Gastrocnemius medialis (tissue), 4 donors: ENCODE measurements around the gene TMEM53.

Source experiments
- POLR2A ChIP-seq, 2 donors: fragments of 450-650 bp; IDR thresholded peaks; one replicate each; pipeline ENCODE4 v1.6.1; 2017; ENCODE audit warnings: antibody characterized with exemption in 2 of 2, mild to moderate bottlenecking in 2 of 2, moderate library complexity in 2 of 2
- TF ChIP-seq, protein P1 (sequence below), 5 experiments: fragments of 450-650 bp in 3 of 5; fragments of 200-600 bp in 2 of 5; sonication (generic) in 2 of 5; IDR thresholded peaks in 4 of 5; conservative IDR thresholded peaks in 1 of 5; 1 replicate in 4 of 5; 2 replicates in 1 of 5; pipeline ENCODE4 v1.5.1; 2016 to 2019; ENCODE audit warnings: antibody characterized with exemption in 5 of 5, mild to moderate bottlenecking in 3 of 5, moderate library complexity in 3 of 5

DNA sequence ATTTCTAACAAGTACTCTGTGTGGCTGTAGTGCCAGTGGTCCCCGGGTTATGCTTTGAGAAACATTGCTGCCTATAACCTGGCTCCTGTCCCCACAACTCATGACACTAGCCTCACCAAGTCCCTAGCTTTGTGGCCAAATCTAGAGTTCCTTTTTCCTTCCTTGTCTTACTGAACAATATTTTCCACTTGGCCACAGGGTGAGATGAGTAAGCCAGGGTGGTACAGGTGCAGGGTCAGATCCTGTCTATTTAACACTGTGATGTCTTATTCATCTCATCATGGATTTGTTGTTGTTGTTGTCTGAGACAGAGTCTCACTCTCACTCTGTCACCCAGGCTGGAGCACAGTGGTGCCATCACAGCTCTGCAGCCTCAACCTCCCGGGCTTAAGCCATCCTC, 18.9 kb upstream of the TMEM53 start:
- TF ChIP-seq, protein P1, sequence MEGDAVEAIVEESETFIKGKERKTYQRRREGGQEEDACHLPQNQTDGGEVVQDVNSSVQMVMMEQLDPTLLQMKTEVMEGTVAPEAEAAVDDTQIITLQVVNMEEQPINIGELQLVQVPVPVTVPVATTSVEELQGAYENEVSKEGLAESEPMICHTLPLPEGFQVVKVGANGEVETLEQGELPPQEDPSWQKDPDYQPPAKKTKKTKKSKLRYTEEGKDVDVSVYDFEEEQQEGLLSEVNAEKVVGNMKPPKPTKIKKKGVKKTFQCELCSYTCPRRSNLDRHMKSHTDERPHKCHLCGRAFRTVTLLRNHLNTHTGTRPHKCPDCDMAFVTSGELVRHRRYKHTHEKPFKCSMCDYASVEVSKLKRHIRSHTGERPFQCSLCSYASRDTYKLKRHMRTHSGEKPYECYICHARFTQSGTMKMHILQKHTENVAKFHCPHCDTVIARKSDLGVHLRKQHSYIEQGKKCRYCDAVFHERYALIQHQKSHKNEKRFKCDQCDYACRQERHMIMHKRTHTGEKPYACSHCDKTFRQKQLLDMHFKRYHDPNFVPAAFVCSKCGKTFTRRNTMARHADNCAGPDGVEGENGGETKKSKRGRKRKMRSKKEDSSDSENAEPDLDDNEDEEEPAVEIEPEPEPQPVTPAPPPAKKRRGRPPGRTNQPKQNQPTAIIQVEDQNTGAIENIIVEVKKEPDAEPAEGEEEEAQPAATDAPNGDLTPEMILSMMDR (IDR thresholded peaks at IDR 0.05 in 4 of 5, conservative IDR thresholded peaks at IDR 0.05 in 1 of 5), result no peak
- no peak for TF ChIP-seq POLR2A (IDR thresholded peaks at IDR 0.05)
